ENCODE results near the gene CHCHD5. TPM values are rescaled to one million over a fixed set of nuclear protein-coding genes. Genes with fewer than 3 reads are reported as not detected.

The CHCHD5 gene
- total and polyA plus RNA-seq, 2 of the 8 experiments (the other 6 are each of a cell fraction or from before 2014, with no cell fraction given) = 27.2 to 71.5 TPM

DNA sequence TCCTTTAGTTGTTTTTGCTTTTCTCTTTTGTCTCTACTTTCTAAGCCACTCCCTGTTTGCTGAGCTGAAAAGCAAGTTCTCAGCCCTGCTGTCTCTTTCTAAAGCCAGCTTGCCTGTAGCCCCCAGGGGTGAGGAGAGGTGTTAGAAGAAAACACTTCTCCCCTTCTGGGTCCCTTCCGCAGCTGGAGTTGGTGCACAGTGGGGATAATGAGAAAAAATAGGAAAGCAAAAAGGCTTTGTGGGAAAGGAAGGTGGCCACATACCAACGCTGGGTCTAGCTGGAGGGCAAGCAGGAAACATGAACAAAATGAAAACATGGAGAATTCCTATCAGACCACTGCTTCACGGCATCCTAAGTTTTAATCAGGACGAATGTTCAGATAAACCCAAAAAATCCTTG lies 45.9 kb downstream of the CHCHD5 start:
- Histone ChIP-seq H4K91ac (replicated peaks; ENCODE audit: insufficient read length, low read length) (no peak overlapping the region), H3K14ac (ENCODE audit: insufficient read length) (no peak overlapping the region), H2AK5ac (ENCODE audit: low read depth, low read length) (no peak overlapping the region), H4K5ac (ENCODE audit: insufficient read length, low read depth, low read length) (no peak overlapping the region), H3K23ac (ENCODE audit: insufficient read length) (no peak overlapping the region), H3K79me1 (ENCODE audit: low read depth, low read length) (no peaks in the 10 kb centered on the region), H2BK20ac (ENCODE audit: low read length) (no peak overlapping the region), H3K9me3 (ENCODE audit: insufficient read depth in 2 of 2, low read depth in 1 of 2, low read length in 1 of 2) (no peaks in the 10 kb centered on the region), H2BK5ac (ENCODE audit: low read depth, low read length) (no peak overlapping the region), H2AFZ (ENCODE audit: low read length) (peak overlapping the region; percentile 4; the same call in 1 of the 2 replicates), H3K56ac (replicated peaks; ENCODE audit: insufficient read length, low read depth, low read length) (no peak overlapping the region), H3K27me3 (replicated peaks in 1 of 4; ENCODE audit: control insufficient read depth in 3 of 4, extremely low read depth in 1 of 4, insufficient read depth in 3 of 4, low read length in 3 of 4) (no peaks in the 10 kb centered on the region), H3K79me2 (ENCODE audit: control insufficient read depth in 1 of 2, insufficient read depth in 2 of 2, low read length in 2 of 2) (no peaks in the 10 kb centered on the region), H4K20me1 (replicated peaks in 1 of 2; ENCODE audit: control insufficient read depth in 1 of 2, insufficient read depth in 2 of 2, low read length in 2 of 2) (no peaks in the 10 kb centered on the region), H3K4me1 (replicated peaks in 1 of 4; ENCODE audit: control insufficient read depth in 3 of 4, insufficient read depth in 4 of 4, low read length in 3 of 4) (peaks cover 0 to 10% (median 6%) of the 10 kb centered on the region in 4 experiments; a peak in 4 of 7 replicates), H3K4me3 (ENCODE audit: extremely low read depth in 1 of 4, insufficient read depth in 2 of 4, low read depth in 3 of 4, low read length in 4 of 4) (no peak overlapping the region), H3K4me2 (ENCODE audit: insufficient read depth in 1 of 2, low read depth in 2 of 2, low read length in 2 of 2) (peak overlapping the region in 1 of 2 experiments; percentile 18; a peak in 1 of 4 replicates), H3K18ac (ENCODE audit: extremely low read depth, low read length) (no peak overlapping the region; the same call in 1 of the 2 replicates), H2BK12ac (ENCODE audit: low read depth, low read length) (no peak overlapping the region), H3K36me3 (ENCODE audit: control insufficient read depth in 2 of 4, insufficient read depth in 4 of 4, low read length in 3 of 4) (no peaks in the 10 kb centered on the region), H3K9ac (replicated peaks in 1 of 4; ENCODE audit: extremely low read depth in 1 of 4, low read depth in 3 of 4, low read length in 3 of 4) (no peak overlapping the region), H3K23me2 (ENCODE audit: low read depth, low read length) (no peaks in the 10 kb centered on the region), H3K27ac (ENCODE audit: low read depth, low read length) (no peak overlapping the region), H2BK120ac (replicated peaks; ENCODE audit: low read depth, low read length) (no peak overlapping the region), H3K4ac (replicated peaks; ENCODE audit: insufficient read length, low read depth, low read length) (no peak overlapping the region), H2BK15ac (ENCODE audit: low read length) (no peak overlapping the region), H4K8ac (ENCODE audit: extremely low read depth, insufficient read depth, low read length) (no peak overlapping the region)
- ChIA-PET POLR2A (ENCODE audit: partially characterized antibody) (interaction anchor here (1.2 to 3.6 kb wide), 3 partner anchors 13 to 33 kb away, joined by 3 to 33 read pairs (median 8); partner anchors contain the start of gene SLC20A1), CTCF (ENCODE audit: partially characterized antibody) (interaction anchor here (0.8 to 10.5 kb wide), 9 partner anchors 15 to 95 kb away, joined by 3 to 185 read pairs (median 4); partner anchors contain the start of genes NT5DC4 and SLC20A1)
- 78% methylated on average over 4 of the region's 4 CpGs; no CpG with 5 or more reads in 1 of the 2 experiments for WGBS, 2 experiments (ENCODE audit: extremely low coverage in 1 of 2, insufficient coverage in 1 of 2, insufficient read length in 1 of 2, insufficient replicate concordance in 2 of 2, low coverage in 1 of 2, low lambda C conversion rate in 2 of 2, missing lambda C conversion rate in 1 of 2)
- FAIRE-seq = no peak
- no peak for DNase-seq (ENCODE audit: low read depth in 1 of 2, low spot score in 2 of 2)
- TF ChIP-seq POLR2A (IDR thresholded peaks at IDR 0.05; ENCODE audit: control extremely low read depth in 1 of 2, low read depth in 2 of 2, low read length in 2 of 2) (no peak), FOSL1 (IDR thresholded peaks at IDR 0.05; ENCODE audit: insufficient read depth, low read depth, low read length) (no peak), RBBP5 (IDR thresholded peaks at IDR 0.05; ENCODE audit: borderline replicate concordance, low read depth, low read length) (no peak), BRCA1 (IDR thresholded peaks at IDR 0.05; ENCODE audit: low read depth, low read length) (no peak), SP1 (IDR thresholded peaks at IDR 0.05; ENCODE audit: low read depth, low read length) (no peak), ZNF274 (IDR thresholded peaks at IDR 0.05; ENCODE audit: borderline replicate concordance, extremely low read depth, low read length) (no peak), CBX5 (IDR thresholded peaks at IDR 0.05; ENCODE audit: low read depth, low read length) (no peak), KDM1A (IDR thresholded peaks at IDR 0.05; ENCODE audit: borderline replicate concordance, low read length) (no peak), SIN3A (conservative IDR thresholded peaks at IDR 0.05 in 1 of 2, IDR thresholded peaks at IDR 0.05 in 1 of 2; ENCODE audit: low read depth in 1 of 2, low read length in 2 of 2) (no peak), GTF2F1 (IDR thresholded peaks at IDR 0.05; ENCODE audit: borderline replicate concordance, low read depth, low read length) (no peak), BACH1 (IDR thresholded peaks at IDR 0.05; ENCODE audit: low read length) (no peak)
- TF ChIP-seq, protein P1, sequence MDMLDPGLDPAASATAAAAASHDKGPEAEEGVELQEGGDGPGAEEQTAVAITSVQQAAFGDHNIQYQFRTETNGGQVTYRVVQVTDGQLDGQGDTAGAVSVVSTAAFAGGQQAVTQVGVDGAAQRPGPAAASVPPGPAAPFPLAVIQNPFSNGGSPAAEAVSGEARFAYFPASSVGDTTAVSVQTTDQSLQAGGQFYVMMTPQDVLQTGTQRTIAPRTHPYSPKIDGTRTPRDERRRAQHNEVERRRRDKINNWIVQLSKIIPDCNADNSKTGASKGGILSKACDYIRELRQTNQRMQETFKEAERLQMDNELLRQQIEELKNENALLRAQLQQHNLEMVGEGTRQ (IDR thresholded peaks at IDR 0.05; ENCODE audit: low read length) = no peak

Data from H1 (cell line).